ENCODE measurements around the gene FBLIM1. TPM values are rescaled to one million over a fixed set of nuclear protein-coding genes. Genes with fewer than 3 reads are reported as not detected.

Gene FBLIM1
- total RNA-seq, 1 experiment from 2014 or later, result 78.3 TPM

DNA sequence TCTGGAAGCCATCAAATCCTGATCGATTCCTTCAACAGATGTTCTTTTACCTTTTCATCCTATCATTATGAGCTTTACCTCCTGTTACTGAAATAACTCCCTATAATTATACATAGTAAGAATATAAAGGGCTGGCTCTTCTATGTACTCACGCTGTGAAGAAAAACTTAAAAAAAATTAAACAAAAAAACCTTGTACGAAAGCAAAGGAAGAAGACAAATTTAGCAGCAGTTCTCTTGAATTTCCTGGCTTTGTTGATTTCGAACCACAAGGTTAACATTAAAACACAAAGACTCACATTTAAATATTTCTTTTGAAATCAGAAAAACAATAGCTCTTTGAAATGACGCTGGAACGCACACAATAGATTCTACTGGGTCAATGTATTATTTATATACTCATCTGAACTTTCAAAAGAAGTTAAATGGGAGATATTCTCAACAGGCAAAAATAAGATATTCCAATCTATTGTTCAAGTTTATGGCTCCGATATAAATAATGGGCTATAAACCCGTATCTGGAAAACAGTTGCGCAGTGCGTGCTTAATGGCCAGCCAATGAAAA lies 75.3 kb downstream of the FBLIM1 start:
- DNase-seq (ENCODE audit: low spot score) (no peak), ATAC-seq (no peak)
- H3K4me3 Mint-ChIP-seq, result peak overlapping the region; percentile 89
- POLR2A ChIA-PET, result interaction anchor here (0.6 to 2.7 kb wide), 12 partner anchors 10 to 416 kb away, joined by 3 to 50 read pairs (median 4); partner anchors contain the start of gene SPEN
- peaks cover 46% of the 10 kb centered on the region for H3K4me1 Mint-ChIP-seq
- H3K27ac Mint-ChIP-seq, result peak overlapping the region; percentile 100
- no peaks in the 10 kb centered on the region for H3K9me3 Mint-ChIP-seq
- H3K27me3 Mint-ChIP-seq (ENCODE audit: low read depth), result no peaks in the 10 kb centered on the region; the same call in 1 of the 2 replicates
- TF ChIP-seq, protein P1, sequence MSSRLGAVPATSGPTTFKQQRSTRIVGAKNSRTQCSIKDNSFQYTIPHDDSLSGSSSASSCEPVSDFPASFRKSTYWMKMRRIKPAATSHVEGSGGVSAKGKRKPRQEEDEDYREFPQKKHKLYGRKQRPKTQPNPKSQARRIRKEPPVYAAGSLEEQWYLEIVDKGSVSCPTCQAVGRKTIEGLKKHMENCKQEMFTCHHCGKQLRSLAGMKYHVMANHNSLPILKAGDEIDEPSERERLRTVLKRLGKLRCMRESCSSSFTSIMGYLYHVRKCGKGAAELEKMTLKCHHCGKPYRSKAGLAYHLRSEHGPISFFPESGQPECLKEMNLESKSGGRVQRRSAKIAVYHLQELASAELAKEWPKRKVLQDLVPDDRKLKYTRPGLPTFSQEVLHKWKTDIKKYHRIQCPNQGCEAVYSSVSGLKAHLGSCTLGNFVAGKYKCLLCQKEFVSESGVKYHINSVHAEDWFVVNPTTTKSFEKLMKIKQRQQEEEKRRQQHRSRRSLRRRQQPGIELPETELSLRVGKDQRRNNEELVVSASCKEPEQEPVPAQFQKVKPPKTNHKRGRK (CRISPR knock-in tag; IDR thresholded peaks at IDR 0.05; ENCODE audit: borderline replicate concordance), result no peak
- no peak for TF ChIP-seq OVOL2 (CRISPR knock-in tag; IDR thresholded peaks at IDR 0.05; ENCODE audit: borderline replicate concordance)
- TF ChIP-seq, protein P2, sequence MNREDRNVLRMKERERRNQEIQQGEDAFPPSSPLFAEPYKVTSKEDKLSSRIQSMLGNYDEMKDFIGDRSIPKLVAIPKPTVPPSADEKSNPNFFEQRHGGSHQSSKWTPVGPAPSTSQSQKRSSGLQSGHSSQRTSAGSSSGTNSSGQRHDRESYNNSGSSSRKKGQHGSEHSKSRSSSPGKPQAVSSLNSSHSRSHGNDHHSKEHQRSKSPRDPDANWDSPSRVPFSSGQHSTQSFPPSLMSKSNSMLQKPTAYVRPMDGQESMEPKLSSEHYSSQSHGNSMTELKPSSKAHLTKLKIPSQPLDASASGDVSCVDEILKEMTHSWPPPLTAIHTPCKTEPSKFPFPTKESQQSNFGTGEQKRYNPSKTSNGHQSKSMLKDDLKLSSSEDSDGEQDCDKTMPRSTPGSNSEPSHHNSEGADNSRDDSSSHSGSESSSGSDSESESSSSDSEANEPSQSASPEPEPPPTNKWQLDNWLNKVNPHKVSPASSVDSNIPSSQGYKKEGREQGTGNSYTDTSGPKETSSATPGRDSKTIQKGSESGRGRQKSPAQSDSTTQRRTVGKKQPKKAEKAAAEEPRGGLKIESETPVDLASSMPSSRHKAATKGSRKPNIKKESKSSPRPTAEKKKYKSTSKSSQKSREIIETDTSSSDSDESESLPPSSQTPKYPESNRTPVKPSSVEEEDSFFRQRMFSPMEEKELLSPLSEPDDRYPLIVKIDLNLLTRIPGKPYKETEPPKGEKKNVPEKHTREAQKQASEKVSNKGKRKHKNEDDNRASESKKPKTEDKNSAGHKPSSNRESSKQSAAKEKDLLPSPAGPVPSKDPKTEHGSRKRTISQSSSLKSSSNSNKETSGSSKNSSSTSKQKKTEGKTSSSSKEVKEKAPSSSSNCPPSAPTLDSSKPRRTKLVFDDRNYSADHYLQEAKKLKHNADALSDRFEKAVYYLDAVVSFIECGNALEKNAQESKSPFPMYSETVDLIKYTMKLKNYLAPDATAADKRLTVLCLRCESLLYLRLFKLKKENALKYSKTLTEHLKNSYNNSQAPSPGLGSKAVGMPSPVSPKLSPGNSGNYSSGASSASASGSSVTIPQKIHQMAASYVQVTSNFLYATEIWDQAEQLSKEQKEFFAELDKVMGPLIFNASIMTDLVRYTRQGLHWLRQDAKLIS (CRISPR knock-in tag; IDR thresholded peaks at IDR 0.05; ENCODE audit: borderline replicate concordance), result no peak
- no peak for TF ChIP-seq TEAD4 (CRISPR knock-in tag; IDR thresholded peaks at IDR 0.05)
- TF ChIP-seq ZNF219 (CRISPR knock-in tag; IDR thresholded peaks at IDR 0.05; ENCODE audit: borderline replicate concordance), result no peak
- TF ChIP-seq, protein P3, sequence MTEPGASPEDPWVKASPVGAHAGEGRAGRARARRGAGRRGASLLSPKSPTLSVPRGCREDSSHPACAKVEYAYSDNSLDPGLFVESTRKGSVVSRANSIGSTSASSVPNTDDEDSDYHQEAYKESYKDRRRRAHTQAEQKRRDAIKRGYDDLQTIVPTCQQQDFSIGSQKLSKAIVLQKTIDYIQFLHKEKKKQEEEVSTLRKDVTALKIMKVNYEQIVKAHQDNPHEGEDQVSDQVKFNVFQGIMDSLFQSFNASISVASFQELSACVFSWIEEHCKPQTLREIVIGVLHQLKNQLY (CRISPR knock-in tag; IDR thresholded peaks at IDR 0.05), result no peak
- TF ChIP-seq, protein P4, sequence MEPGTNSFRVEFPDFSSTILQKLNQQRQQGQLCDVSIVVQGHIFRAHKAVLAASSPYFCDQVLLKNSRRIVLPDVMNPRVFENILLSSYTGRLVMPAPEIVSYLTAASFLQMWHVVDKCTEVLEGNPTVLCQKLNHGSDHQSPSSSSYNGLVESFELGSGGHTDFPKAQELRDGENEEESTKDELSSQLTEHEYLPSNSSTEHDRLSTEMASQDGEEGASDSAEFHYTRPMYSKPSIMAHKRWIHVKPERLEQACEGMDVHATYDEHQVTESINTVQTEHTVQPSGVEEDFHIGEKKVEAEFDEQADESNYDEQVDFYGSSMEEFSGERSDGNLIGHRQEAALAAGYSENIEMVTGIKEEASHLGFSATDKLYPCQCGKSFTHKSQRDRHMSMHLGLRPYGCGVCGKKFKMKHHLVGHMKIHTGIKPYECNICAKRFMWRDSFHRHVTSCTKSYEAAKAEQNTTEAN (CRISPR knock-in tag; IDR thresholded peaks at IDR 0.05), result no peak
- no peak for TF ChIP-seq FOXJ3 (CRISPR knock-in tag; IDR thresholded peaks at IDR 0.05; ENCODE audit: borderline replicate concordance)
- TF ChIP-seq SOX15 (CRISPR knock-in tag; IDR thresholded peaks at IDR 0.05), result no peak
- TF ChIP-seq HMGA2 (CRISPR knock-in tag; IDR thresholded peaks at IDR 0.05), result no peak
- no peak for TF ChIP-seq NR1H2 (CRISPR knock-in tag; IDR thresholded peaks at IDR 0.05)
- TF ChIP-seq ZNF232 (CRISPR knock-in tag; IDR thresholded peaks at IDR 0.05), result no peak
- TF ChIP-seq, protein P5, sequence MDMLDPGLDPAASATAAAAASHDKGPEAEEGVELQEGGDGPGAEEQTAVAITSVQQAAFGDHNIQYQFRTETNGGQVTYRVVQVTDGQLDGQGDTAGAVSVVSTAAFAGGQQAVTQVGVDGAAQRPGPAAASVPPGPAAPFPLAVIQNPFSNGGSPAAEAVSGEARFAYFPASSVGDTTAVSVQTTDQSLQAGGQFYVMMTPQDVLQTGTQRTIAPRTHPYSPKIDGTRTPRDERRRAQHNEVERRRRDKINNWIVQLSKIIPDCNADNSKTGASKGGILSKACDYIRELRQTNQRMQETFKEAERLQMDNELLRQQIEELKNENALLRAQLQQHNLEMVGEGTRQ (CRISPR knock-in tag; IDR thresholded peaks at IDR 0.05), result no peak
- TF ChIP-seq IRF2 (CRISPR knock-in tag; IDR thresholded peaks at IDR 0.05; ENCODE audit: borderline replicate concordance, low read depth), result no peak
- H3K36me3 Mint-ChIP-seq, result peaks cover 7% of the 10 kb centered on the region
- CTCF ChIA-PET, result interaction anchor here (0.5 to 2.1 kb wide), 8 partner anchors 13 to 1514 kb away, joined by 3 to 32 read pairs (median 4); partner anchors contain the start of gene SPEN

GRCh38 chr1:15834406-15835204 lies 76.0 kb downstream of the FBLIM1 start:
- CTCF ChIA-PET, result interaction anchor here (0.5 to 2.1 kb wide), 7 partner anchors 13 to 456 kb away, joined by 3 to 32 read pairs (median 4); partner anchors contain the start of gene SPEN
- peak; percentile 52 for ATAC-seq
- POLR2A ChIA-PET, result interaction anchor here (0.6 to 2.7 kb wide), 9 partner anchors 10 to 416 kb away, joined by 3 to 50 read pairs (median 4); partner anchors contain the start of gene SPEN
- peak overlapping the region; percentile 100 for H3K27ac Mint-ChIP-seq
- H3K4me3 Mint-ChIP-seq, result peak overlapping the region; percentile 89
- H3K4me1 Mint-ChIP-seq, result peaks cover 46% of the 10 kb centered on the region
- H3K9me3 Mint-ChIP-seq, result no peaks in the 10 kb centered on the region
- peaks cover 7% of the 10 kb centered on the region for H3K36me3 Mint-ChIP-seq
- peak; percentile 85 for DNase-seq (ENCODE audit: low spot score)
- no peaks in the 10 kb centered on the region; the same call in 1 of the 2 replicates for H3K27me3 Mint-ChIP-seq (ENCODE audit: low read depth)
- TF ChIP-seq ELF4 (CRISPR knock-in tag; IDR thresholded peaks at IDR 0.05; ENCODE audit: low read depth) (0 out of 2 replicates have a peak, but pooled peaks have one; percentile 24), ETV6 (CRISPR knock-in tag; IDR thresholded peaks at IDR 0.05) (peak; percentile 52; the same call in 1 of the 2 replicates), GRHL2 (CRISPR knock-in tag; IDR thresholded peaks at IDR 0.05; ENCODE audit: insufficient replicate concordance, severe bottlenecking) (no peak), RORB (CRISPR knock-in tag; IDR thresholded peaks at IDR 0.05) (no peak), ZNF416 (CRISPR knock-in tag; IDR thresholded peaks at IDR 0.05) (0 out of 2 replicates have a peak, but pooled peaks have one; percentile 8)
- TF ChIP-seq, protein P6, sequence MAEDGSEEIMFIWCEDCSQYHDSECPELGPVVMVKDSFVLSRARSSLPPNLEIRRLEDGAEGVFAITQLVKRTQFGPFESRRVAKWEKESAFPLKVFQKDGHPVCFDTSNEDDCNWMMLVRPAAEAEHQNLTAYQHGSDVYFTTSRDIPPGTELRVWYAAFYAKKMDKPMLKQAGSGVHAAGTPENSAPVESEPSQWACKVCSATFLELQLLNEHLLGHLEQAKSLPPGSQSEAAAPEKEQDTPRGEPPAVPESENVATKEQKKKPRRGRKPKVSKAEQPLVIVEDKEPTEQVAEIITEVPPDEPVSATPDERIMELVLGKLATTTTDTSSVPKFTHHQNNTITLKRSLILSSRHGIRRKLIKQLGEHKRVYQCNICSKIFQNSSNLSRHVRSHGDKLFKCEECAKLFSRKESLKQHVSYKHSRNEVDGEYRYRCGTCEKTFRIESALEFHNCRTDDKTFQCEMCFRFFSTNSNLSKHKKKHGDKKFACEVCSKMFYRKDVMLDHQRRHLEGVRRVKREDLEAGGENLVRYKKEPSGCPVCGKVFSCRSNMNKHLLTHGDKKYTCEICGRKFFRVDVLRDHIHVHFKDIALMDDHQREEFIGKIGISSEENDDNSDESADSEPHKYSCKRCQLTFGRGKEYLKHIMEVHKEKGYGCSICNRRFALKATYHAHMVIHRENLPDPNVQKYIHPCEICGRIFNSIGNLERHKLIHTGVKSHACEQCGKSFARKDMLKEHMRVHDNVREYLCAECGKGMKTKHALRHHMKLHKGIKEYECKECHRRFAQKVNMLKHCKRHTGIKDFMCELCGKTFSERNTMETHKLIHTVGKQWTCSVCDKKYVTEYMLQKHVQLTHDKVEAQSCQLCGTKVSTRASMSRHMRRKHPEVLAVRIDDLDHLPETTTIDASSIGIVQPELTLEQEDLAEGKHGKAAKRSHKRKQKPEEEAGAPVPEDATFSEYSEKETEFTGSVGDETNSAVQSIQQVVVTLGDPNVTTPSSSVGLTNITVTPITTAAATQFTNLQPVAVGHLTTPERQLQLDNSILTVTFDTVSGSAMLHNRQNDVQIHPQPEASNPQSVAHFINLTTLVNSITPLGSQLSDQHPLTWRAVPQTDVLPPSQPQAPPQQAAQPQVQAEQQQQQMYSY (CRISPR knock-in tag; IDR thresholded peaks at IDR 0.05), result no peak

All from WTC11 (cell line).